Fibroblast of skin of left quadriceps (primary cell): Measurements from ENCODE around the gene CNR2.
"Not testable (repeated sequence)": the region's sequence is repeated elsewhere in the genome, so short reads cannot be mapped to it uniquely, and the experiment has no call there.

ENCODE experiments used
- DNase-seq, 2 experiments: peaks; one replicate each; pipeline ENCODE4 v3.0.0-alpha.2; 2013; ENCODE audit warnings: low read depth in 2 of 2

CNR2 gene

DNA sequence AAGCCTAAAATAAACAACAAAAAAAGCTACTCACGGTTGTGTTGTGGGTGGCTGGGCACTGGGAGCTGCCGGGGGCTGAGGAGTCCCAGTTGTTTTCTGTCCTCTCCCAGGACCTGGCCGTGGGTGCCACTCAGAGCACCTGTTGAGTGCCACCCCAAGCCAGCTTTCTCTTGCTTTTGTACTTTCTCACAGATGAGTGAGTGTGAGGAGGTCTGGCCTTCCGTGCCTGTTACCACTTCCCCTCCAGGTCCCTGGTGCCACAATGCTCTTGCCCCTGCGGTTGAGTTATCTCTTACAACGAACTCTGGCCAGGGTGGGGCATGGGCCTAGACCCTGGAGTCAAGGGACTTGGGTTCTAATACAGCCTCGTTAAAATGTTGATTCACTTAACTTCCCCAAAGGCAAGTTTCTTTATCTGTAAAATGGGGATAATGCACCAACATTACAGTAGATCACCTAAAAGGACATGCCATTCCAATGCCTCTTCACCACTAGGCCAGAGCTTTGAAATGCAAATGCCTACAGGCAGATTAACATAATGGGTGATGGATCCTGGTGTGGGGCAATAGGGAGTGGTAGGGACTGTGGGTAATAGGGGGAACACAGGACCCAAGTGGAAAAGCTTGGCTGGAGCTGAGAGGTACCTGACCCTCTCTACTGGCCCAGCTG is at the start of gene CNR2:
Gene CNR2 (minus strand): TSS at position 151 of the 669 bp plus-strand sequence. CDS start 37,745 bp downstream, outside the sequence.
- DNase-seq, result no peak

DNA sequence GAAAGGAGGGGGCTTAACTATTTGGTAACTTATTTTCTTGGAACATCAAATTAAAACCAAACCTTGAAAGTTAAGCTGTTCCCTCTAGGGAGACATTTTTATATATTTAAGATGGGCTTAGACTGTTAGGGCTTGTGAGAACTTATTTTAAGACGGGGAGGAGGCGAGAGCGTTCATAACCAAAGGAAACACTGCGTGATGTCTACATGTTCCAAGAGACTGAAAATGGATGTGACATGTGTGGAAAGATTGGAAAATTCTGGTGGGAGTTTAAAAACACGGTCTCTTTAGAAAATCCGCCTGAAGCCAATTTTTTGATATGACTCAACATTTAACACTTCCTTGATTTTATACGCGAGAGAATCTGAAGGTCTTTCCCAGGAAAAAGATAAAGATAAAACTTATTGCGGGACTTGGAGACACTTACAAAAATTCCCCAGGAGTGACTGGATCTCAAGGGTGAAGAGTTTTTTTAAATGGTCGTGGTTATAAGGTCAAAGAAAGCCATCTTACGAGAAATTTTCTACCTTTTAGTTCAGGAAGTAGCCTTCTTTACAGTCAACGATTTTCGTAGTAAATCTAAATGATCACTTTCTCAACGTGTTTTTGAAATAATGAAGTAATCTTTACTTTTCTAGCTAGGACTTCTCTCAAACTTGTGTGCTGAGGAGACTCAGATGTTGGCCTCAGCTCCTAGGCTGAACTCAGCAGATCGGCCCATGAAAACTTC is 47.3 kb upstream of the CNR2 start:
- no peak for DNase-seq

DNA sequence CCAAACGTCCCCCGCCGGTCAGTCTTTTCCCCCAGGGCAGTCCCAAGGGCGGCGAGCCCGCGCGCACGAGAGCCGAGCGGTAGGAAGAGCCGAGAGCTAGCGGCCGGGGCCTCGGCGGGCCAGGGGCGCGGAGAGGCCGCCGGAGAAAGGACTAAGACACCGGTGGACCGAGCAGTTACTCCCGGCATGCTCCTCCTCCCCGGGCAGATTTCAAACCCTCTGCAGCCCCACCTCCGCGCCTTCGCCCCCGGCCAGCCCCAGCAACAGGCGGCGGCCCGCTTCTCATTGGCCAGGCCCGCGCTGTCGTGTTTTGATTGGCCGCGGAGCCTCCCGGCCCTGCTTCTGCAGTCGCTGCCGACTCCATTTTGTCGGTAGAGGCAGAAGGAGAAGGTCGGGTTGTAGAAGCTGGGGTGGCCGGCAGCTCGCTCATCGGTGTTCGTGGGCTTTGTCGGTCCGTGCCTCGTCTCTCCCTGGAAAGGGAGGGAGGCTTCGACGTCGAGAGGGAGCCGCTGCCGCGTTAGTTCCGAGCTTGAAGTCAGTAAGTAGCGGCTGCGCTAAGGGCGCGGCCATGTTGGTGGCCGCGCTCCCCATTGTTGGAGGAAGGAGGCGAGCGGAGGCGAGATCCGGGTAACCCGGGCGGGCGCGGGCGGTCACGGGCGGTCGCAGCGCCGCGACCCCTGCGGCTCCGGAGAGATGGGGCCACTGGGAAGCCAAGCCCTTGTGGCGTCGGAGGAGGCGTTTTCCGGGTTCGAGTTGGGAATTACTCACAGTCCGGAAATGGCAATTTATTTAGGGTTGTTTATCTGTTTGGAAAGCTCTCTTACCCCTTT is 46.5 kb upstream of the CNR2 start, which contains the start of gene PNRC2:
Gene PNRC2 (plus strand): TSS at position 368 of the 830 bp plus-strand sequence. CDS start 1,630 bp downstream, outside the sequence.
- DNase-seq, result peak; percentile 87 to 88

DNA sequence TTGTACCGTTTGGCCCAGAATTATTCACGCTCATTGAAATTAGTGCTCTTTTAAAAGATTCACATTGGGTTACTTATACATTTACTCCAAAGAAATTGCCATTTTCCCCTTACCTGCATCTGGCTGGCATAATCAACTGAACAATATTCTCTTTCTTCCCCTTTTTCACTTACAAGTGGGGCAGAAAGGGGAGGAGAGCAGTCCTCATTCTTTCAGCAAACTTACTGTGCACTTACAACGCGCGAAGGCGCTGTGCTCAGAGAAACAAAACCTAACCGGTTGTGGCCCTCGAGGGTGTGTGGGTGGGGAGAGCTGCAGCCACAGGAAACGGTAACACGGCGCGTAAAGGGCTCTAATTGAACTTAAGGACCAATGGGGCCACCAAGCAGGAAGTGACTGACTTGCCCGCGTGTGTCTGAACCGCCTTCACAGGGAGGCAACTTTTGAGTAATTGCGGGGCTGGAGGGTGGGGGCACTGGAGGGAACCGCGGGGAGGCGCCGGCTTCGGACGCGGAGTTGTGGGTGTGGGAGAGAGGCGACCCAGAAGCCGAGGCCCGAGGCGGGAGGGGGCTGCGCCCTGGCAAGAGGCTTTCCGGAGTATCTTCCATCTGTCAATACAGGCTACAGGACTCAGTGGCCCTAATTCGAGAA is 45.8 kb upstream of the CNR2 start:
- peak; percentile 54 to 55 for DNase-seq

DNA sequence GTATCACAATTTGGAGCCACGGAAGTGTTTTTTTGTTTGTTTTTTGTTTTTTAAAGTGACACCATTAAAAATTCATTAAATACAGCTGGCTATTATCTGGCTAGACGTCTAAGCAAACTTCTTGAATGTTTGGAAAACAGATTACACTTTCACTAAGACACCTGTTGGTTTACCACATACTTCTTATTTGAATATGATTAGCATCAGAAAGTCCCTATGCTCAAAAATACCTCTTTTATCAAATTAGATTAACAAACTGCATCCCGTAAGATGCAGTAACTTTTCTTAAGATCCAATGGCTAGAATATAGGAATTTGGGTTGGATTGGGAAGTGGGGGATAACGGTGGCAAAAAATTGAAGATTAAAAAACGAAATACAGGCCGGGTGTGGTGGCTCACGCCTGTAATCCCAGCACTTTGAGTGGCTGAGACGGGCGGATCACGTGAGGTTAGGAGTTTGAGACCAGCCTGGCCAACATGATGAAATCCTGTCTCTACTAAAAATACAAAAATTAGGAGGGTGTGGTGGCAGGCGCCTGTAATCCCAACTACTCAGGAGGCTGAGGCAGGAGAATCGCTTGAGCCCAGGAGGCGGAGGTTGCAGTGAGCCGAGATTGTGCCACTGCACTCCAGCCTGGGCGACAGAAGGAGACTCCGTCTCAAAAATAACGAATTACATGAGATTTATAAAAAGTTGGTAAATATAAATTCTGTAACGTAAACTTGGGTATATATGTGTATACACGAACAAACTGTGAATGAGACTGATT is 45.1 kb upstream of the CNR2 start:
- DNase-seq, result not testable (repeated sequence)

DNA sequence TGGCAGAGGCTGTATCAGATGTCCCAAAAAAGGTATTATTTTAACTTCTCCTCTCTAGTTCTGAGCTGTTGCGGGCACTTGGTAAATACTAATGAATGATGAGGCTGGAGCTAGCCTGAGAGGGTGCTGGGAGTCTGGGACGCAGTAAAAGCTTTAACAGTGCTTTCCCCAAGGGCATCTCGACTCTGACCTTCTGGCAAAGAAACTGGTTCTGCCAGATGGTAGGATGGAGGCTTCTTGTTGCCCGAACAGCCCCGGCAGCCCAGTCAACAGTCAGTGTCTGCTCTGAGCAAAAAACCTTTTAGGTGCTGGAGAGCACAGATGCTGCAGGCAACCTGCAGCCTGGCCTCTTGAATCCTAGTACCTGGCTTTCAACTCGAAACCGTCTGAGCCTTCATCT is 43.9 kb upstream of the CNR2 start:
- no peak for DNase-seq

DNA sequence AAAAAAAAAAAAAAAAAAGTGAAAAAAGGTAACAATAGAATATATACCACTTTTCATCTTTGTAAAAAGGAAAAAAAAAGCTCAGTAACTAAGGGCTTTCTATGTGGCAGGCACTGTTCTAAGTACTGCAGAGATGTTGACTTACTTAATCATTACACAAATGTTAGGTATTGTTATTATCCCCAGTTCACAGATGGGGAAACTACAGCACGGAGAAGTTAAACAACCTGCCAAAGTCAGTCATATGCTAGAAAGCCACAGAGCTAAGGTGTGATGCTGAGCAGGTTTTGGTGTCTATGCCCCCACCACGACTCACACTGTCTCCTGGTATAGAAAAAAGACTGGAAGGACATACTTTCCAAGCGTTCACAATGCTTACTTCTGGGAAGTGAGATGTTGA is 39.9 kb upstream of the CNR2 start:
- no peak for DNase-seq

DNA sequence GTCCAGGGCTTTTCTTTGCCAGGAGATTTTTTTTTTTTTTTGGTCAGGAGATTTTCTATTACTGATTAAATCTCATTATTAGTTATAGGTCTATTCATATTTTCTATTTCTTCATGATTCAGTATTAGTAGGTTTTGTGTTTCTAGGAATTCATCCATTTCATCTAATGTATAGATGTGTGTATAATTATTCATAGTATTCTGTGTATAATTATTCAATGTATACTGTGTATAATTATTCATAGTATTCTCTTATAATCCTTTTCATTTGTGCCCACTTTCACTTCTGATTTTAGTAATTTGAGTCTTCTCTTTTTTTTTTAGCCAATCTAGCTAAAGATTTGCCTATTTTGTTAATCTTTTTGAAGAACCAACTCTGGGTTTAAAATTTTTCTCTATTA is 34.2 kb upstream of the CNR2 start:
- DNase-seq, result no peak

DNA sequence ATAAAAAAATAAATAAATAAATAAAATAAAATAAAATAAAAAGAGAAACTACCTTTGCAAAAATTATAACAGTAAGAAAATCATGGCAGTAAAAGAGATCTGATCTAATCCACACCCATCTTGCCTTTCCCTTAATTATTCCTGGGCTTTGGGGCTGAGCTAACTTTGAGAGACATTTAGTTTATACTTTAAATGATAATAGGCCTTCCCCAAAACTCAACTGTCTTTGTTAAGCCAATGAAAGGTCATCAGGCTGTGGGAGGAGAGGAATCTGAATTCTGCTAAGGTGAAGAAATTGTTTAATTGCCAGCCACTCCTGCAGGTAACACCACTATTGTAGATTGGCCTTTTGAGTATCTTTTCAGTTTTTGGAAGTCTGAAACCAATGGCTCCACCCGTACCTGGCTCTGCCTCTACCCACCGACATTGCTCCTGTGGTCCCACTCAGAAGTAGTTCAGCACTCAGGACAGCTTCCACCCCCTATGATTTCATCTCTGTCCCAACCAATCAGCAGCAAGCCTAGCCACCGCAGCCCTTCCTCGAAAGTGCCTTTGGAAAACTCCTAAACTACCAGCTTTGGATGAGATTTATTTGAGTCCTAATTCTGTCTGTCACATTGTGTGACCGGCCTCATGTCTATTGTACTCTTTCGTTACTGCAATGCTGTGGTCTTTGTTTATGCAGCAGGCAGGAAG is 23.5 kb upstream of the CNR2 start:
- DNase-seq, result no peak

DNA sequence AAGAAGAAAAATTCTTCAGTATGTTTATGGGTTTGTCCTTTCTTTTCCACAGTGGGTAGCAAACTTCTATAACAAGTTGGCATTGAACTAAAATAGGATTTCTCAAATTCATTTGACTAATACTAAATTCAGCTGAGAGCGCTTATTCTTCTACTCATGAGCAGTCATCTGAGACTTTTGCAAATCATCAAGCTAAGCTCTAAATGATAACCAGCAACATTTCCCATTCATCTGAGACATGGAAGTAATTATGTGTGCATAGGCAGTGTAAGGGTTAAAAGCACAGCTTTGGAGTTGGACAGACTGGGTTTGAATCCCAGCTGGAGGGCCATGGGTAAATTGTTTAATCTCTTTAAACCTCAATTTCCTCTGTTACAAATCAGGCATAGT is 18.3 kb upstream of the CNR2 start:
- no peak for DNase-seq

DNA sequence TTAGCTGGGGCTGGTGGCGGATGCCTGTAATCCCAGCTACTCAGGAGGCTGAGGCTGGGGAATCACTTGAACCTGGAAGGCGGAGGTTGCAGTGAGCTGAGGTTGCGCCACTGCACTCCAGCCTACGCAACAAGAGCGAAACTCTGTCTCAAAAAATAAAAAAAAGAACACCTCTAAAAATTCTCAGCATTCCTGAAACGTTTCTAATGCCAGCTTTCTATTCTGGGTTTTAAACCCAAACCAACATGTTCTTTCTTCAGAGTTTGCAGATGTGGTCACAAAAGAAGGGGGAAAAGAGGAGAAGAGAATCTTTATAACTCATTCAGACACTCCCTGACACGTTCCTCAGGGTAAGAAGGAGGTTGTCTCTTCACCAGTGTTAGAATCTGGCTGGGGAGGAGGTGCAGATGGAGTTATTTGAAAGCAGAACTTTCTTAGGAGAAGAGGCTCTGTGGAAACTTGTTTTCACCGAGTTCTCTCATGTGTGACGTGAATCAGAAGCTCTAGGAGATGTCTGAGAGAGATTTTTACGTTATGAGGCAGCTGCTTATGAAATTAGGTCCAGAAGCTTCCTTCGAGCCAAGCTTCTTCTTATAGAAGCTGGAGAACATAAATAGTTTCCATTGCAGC is 17.8 kb upstream of the CNR2 start:
- DNase-seq, result peak; percentile 41 to 42

DNA sequence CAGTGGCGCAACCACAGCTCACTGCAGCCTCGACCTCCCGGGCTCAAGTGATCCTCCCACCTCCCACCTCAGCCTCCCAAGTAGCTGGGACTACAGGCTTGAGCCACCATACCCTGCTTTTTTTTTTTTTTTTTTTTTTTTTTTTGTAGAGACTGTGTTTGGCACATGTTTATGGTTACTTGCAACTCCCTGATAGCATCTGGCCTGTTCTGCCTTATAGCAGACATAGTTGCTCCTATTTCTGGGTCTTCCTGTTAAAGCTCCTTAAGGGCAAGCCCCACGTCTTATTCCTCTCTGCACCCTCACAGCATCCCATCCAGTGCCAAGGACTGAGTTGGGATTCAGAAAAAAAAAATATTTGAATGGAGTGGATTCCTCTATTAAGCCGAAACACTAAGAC is 17.1 kb upstream of the CNR2 start:
- DNase-seq, result no peak

DNA sequence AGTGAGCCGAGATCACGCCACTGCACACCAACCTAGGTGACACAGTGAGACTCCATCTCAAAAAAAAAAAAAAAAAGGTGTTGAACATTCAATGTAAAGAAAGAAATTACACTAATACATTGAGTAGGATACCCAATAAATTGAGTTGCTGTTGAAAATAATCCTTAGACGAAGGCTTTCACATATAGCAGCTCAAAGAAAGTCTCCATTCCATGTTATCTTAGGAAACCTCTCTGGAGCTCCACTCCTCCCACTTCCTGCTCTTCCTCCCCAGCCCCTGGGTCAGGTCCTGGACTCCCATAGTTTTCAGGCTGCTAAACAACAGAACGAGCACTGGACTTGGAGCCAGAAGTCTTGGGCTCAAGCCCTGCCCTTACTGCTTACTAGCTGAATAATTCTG is 15.6 kb upstream of the CNR2 start:
- DNase-seq, result no peak

DNA sequence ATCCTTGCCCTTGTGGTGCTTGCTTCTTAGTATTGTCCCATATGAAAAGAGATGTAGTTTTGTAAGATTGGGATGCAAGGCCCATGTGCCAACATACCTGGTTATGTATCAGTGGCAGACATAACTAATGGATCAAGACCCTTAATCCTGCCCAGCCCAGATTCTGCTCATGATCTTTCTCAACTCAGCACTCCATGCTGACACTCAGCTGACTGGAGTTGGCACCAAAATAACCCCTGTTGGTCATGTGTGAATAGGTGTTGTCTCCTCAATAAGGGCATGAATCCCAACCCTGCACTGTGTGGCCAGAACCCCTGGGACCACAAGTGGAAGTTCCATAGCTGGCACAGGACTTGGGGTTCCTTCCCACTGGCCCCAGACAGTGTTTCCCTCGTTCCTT is 13.9 kb upstream of the CNR2 start:
- DNase-seq, result no peak

DNA sequence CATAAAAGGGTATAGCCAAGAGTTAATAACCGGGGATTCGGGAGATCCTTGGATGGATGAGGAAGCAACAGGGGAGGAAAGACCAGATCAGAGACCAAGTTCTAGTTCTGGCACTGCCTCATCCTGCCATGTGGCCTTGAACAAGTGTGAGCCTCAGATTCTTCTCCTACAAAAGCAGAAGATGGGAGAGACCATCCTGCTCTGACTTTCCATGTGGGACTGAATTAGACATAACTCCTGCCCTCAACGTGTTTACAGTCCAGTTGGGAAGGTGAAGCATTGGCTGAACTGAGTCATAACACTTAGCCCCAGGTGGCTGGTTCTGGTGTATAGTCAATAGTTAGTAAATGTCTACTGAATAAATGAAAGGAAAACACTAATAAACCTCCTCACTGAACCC is 12.1 kb upstream of the CNR2 start:
- no peak for DNase-seq

DNA sequence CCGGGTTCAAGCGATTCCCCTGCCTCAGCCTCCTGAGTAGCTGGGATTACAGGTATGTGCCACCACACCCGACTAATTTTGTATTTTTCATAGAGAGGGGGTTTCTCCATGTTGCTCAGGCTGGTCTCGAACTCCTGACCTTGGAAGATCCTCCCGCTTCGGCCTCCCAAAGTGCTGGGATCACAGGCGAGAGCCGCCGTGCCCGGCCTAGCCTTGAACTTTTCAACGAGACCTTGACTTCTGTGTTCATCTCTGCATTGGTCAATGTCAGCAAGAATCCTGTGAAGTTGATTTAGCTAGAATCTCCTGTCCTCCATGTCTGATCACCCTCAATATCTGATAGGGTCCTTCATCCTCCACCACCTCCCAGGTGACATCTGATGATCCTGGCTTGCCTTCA is 11.4 kb upstream of the CNR2 start:
- DNase-seq, result no peak

DNA sequence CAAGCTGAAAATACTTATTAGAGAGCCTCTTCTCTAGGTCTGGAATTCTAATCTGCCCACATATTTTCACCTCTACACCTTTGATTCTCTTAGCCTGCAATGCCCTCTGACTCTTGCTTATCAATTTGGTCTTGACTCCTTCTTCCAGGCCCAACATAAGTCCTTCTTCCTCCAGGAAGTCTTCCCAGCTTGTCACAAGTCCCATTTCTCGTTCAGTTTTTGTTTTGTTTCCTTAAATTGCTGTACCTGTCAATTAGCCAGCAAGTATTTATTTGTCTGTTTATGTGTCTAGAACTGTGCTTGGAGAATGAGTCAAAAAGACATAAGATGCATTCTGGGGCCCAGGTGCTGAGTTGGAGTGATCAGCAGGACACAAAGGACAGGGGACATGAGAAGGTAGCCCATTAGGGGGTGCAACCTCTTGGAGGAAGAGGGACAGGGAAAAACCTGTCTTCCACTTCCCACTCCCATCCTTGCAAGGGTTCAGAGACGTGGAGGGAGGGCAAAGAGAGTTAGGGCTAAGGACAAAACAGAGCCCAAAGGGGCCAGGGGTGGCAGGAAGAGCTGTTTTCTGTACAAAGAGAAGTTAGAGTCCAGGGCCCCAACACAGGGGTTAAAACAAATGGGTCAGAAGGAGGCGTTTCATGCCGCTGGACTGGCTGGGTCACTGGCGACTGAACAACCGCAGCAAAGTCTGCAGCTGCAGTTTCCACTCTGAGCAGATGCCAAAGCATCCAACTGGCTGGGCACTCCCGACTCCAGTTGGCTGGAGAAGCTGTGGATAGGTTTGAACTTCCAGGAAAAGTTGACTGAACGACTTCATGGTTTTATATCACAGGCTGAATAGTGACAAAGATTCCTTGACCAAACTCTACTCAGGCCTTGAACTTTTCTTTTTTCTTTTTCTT is 10.7 kb upstream of the CNR2 start:
- DNase-seq, result no peak

DNA sequence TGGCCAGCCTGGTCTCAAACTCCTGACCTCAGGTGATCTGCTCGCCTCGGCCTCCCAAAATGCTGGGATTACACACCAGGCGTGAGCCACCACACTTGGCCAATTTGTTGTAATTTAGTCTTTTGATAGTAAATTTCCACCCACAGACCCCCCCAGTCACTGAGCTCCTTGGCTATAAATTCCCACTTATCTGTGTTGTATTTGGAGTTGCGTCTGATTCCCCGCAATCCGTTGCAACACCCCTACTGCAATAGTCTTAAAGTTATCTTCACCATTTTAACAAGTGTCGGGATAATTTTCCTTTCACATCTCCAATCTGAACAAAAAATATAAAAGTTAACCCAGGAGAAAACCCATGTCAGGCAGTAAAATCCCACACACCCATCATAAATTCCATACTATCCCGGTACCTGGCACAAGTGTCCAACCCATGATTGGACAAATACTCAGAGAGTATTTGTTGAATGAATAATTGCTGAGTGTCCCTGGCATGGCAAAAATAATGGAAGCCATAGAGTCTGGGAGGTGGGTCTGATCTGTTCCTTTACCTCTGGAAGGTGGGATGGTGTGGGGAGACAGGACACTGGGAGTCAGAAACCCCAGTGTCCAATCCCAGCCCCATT is 9.3 kb upstream of the CNR2 start:
- DNase-seq, result no peak
